ENCODE measurements around the gene NOS1.

NOS1 gene

GRCh38 chr12:117235261-117235660 lies 126.2 kb downstream of the NOS1 start:
- no peak for TF ChIP-seq CTCF (IDR thresholded peaks at IDR 0.05; ENCODE audit: low read depth, low read length)
- no peaks in the 10 kb centered on the region for H3K27me3 ChIP-seq (ENCODE audit: insufficient read depth, low read depth, severe bottlenecking)
- DNase-seq = no peak

GRCh38 chr12:117234441-117234840 lies 127.0 kb downstream of the NOS1 start:
- no peaks in the 10 kb centered on the region for H3K9me3 ChIP-seq (ENCODE audit: severe bottlenecking)
- no peak overlapping the region for H3K4me3 ChIP-seq (ENCODE audit: low read depth, low read length)
- no peak for DNase-seq
- H3K27me3 ChIP-seq (ENCODE audit: insufficient read depth, low read depth, severe bottlenecking) = no peaks in the 10 kb centered on the region
- no peak for TF ChIP-seq CTCF (IDR thresholded peaks at IDR 0.05; ENCODE audit: low read depth, low read length)
- H3K27ac ChIP-seq = no peak overlapping the region
- no peaks in the 10 kb centered on the region for H3K36me3 ChIP-seq

More at GRCh38 chr12:117235261-117235660, 126.2 kb downstream of the NOS1 start:
- Histone ChIP-seq H3K27ac (no peak overlapping the region), H3K36me3 (no peaks in the 10 kb centered on the region), H3K9me3 (ENCODE audit: severe bottlenecking) (no peaks in the 10 kb centered on the region), H3K4me3 (ENCODE audit: low read depth, low read length) (no peak overlapping the region)

- no peak overlapping the region for H3K27ac ChIP-seq
- no peak for DNase-seq
- TF ChIP-seq CTCF (IDR thresholded peaks at IDR 0.05; ENCODE audit: low read depth, low read length) = peak; percentile 23; the same call in 1 of the 2 replicates
- H3K9me3 ChIP-seq (ENCODE audit: severe bottlenecking) = no peaks in the 10 kb centered on the region
- no peak overlapping the region for H3K4me3 ChIP-seq (ENCODE audit: low read depth, low read length)
- H3K36me3 ChIP-seq = no peaks in the 10 kb centered on the region
- H3K27me3 ChIP-seq (ENCODE audit: insufficient read depth, low read depth, severe bottlenecking) = no peaks in the 10 kb centered on the region
These were observed 129.7 kb downstream of the NOS1 start for GRCh38 chr12:117231750-117232149.

- no peaks in the 10 kb centered on the region for H3K27me3 ChIP-seq (ENCODE audit: insufficient read depth, low read depth, severe bottlenecking)
- H3K9me3 ChIP-seq (ENCODE audit: severe bottlenecking) = no peaks in the 10 kb centered on the region
- H3K4me3 ChIP-seq (ENCODE audit: low read depth, low read length) = no peak overlapping the region
- no peak for TF ChIP-seq CTCF (IDR thresholded peaks at IDR 0.05; ENCODE audit: low read depth, low read length)
- H3K27ac ChIP-seq = no peak overlapping the region
- no peak for DNase-seq
- no peaks in the 10 kb centered on the region for H3K36me3 ChIP-seq
These were observed 133.2 kb downstream of the NOS1 start for GRCh38 chr12:117228239-117228638.

GRCh38 chr12:117227000-117227653 lies 134.3 kb downstream of the NOS1 start:
- TF ChIP-seq CTCF (IDR thresholded peaks at IDR 0.05; ENCODE audit: low read depth, low read length) = 0 out of 2 replicates have a peak, but pooled peaks have one; percentile 14
- no peak for DNase-seq
- H3K27me3 ChIP-seq (ENCODE audit: insufficient read depth, low read depth, severe bottlenecking) = no peaks in the 10 kb centered on the region
- no peaks in the 10 kb centered on the region for H3K9me3 ChIP-seq (ENCODE audit: severe bottlenecking)
- H3K4me3 ChIP-seq (ENCODE audit: low read depth, low read length) = no peak overlapping the region
- H3K36me3 ChIP-seq = no peaks in the 10 kb centered on the region
- no peak overlapping the region for H3K27ac ChIP-seq

GRCh38 chr12:117226505-117226904 lies 134.9 kb downstream of the NOS1 start:
- TF ChIP-seq CTCF (IDR thresholded peaks at IDR 0.05; ENCODE audit: low read depth, low read length) = no peak
- Histone ChIP-seq H3K4me3 (ENCODE audit: low read depth, low read length) (no peak overlapping the region), H3K36me3 (no peaks in the 10 kb centered on the region), H3K9me3 (ENCODE audit: severe bottlenecking) (no peaks in the 10 kb centered on the region), H3K27ac (no peak overlapping the region), H3K27me3 (ENCODE audit: insufficient read depth, low read depth, severe bottlenecking) (no peaks in the 10 kb centered on the region)
- DNase-seq = no peak
